H1 (cell line): Measurements from ENCODE around the gene MCM5. TPM values are rescaled to one million over a fixed set of nuclear protein-coding genes. Genes with fewer than 3 reads are reported as not detected.
A peak's percentile ranks its signal among the peaks of the same experiment; 100 is the strongest.

Experiments
- CTCF ChIA-PET: fragments of 300-600 bp; sonication (Branson Sonifier 250); formaldehyde crosslinking; loops from one replicate; lab custom pipeline; 2021; ENCODE audit not compliant: partially characterized antibody; lab: Charles Lee
- POLR2A ChIA-PET: fragments of 300-600 bp; sonication (Branson Sonifier 250); formaldehyde crosslinking; loops from one replicate; lab custom pipeline; 2021; ENCODE audit warnings: inconsistent platforms; ENCODE audit not compliant: partially characterized antibody; lab: Charles Lee
- DNase-seq, 2 experiments: peaks; one replicate each; pipeline versions ENCODE4 v3.0.0 to v3.0.0-alpha.2; 2010 to 2022; ENCODE audit warnings: low spot score in 2 of 2, low read depth in 1 of 2, mixed read lengths in 1 of 2
- FAIRE-seq: peaks from 2 replicates; lab custom pipeline; 2011; peaks lifted over from hg19 to GRCh38; lab: Jason Lieb, UNC
- H2AFZ ChIP-seq: 2 replicates; pipeline ENCODE4 v1.8.1; 2012; ENCODE audit warnings: low read length, inconsistent platforms
- H2AK5ac ChIP-seq: 2 replicates; pipeline ENCODE4 v1.6.1; 2013; ENCODE audit warnings: low read depth, low read length
- H2BK120ac ChIP-seq: replicated peaks from 2 replicates; pipeline ENCODE3; 2013; ENCODE audit warnings: low read depth, low read length, inconsistent platforms
- H2BK12ac ChIP-seq: 2 replicates; pipeline ENCODE4 v1.6.1; 2013; ENCODE audit warnings: low read depth, low read length
- H2BK15ac ChIP-seq: 2 replicates; pipeline ENCODE4 v1.6.1; 2013; ENCODE audit warnings: low read length
- H2BK20ac ChIP-seq: 2 replicates; pipeline ENCODE4 v1.6.1; 2013; ENCODE audit warnings: low read length
- H2BK5ac ChIP-seq: 2 replicates; pipeline ENCODE4 v1.6.1; 2013; ENCODE audit warnings: low read depth, low read length
- H3K14ac ChIP-seq: 2 replicates; pipeline ENCODE4 v1.6.1; 2013; ENCODE audit warnings: inconsistent platforms; ENCODE audit not compliant: insufficient read length
- H3K18ac ChIP-seq: 2 replicates; pipeline ENCODE4 v1.6.1; 2013; ENCODE audit warnings: low read length; ENCODE audit errors: extremely low read depth
- H3K23ac ChIP-seq: 2 replicates; pipeline ENCODE4 v1.6.1; 2013; ENCODE audit warnings: inconsistent platforms; ENCODE audit not compliant: insufficient read length
- H3K23me2 ChIP-seq: 2 replicates; pipeline ENCODE4 v1.6.1; 2013; ENCODE audit warnings: low read depth, low read length
- H3K27ac ChIP-seq: 2 replicates; pipeline ENCODE4 v1.6.1; 2011; ENCODE audit warnings: low read depth, low read length, inconsistent platforms
- H3K27me3 ChIP-seq, 4 experiments: replicated peaks in 1 of 4; 1 replicate in 1 of 4; 2 replicates in 3 of 4; pipeline versions ENCODE4 v1.6.1 to v1.8.1; 2011 to 2013; ENCODE audit warnings: low read length in 3 of 4, mild to moderate bottlenecking in 3 of 4, inconsistent platforms in 2 of 4, mixed read lengths in 2 of 4, moderate library complexity in 1 of 4; ENCODE audit not compliant: control insufficient read depth in 3 of 4, insufficient read depth in 3 of 4; ENCODE audit errors: extremely low read depth in 1 of 4
- H3K36me3 ChIP-seq, 4 experiments: 2 replicates each; pipeline versions ENCODE4 v1.6.1 to v1.8.1; 2011 to 2013; ENCODE audit warnings: mild to moderate bottlenecking in 4 of 4, low read length in 3 of 4, moderate library complexity in 2 of 4, control low read depth in 1 of 4, inconsistent platforms in 1 of 4; ENCODE audit not compliant: insufficient read depth in 4 of 4, control insufficient read depth in 2 of 4
- H3K4ac ChIP-seq: replicated peaks from 2 replicates; pipeline ENCODE3; 2013; ENCODE audit warnings: low read length, low read depth, mixed read lengths, inconsistent platforms; ENCODE audit not compliant: insufficient read length
- H3K4me1 ChIP-seq, 4 experiments: replicated peaks in 1 of 4; 1 replicate in 1 of 4; 2 replicates in 3 of 4; pipeline versions ENCODE4 v1.6.1 to v1.8.1; 2011 to 2013; ENCODE audit warnings: low read length in 3 of 4, inconsistent platforms in 2 of 4, mixed read lengths in 1 of 4; ENCODE audit not compliant: insufficient read depth in 4 of 4, control insufficient read depth in 3 of 4
- H3K4me2 ChIP-seq, 2 experiments: 2 replicates each; pipeline versions ENCODE4 v1.6.1 to v1.8.1; 2011 to 2013; ENCODE audit warnings: low read depth in 2 of 2, low read length in 2 of 2, control low read depth in 1 of 2, inconsistent platforms in 1 of 2, mild to moderate bottlenecking in 1 of 2; ENCODE audit not compliant: insufficient read depth in 1 of 2
- H3K4me3 ChIP-seq, 4 experiments: fragments of 200-600, 300-600 bp in 1 of 4; sonication (generic), shearing (Covaris generic), sonication (Bioruptor Twin) in 1 of 4; 2 replicates each; pipeline versions ENCODE4 v1.5.1 to v1.8.1; 2011 to 2016; ENCODE audit warnings: low read length in 4 of 4, low read depth in 3 of 4, control low read depth in 2 of 4, inconsistent platforms in 2 of 4, mild to moderate bottlenecking in 2 of 4, mixed read lengths in 1 of 4, moderate library complexity in 1 of 4; ENCODE audit not compliant: insufficient read depth in 2 of 4; ENCODE audit errors: extremely low read depth in 1 of 4
- H3K56ac ChIP-seq: replicated peaks from 2 replicates; pipeline ENCODE3; 2013; ENCODE audit warnings: low read depth, mild to moderate bottlenecking, mixed read lengths, low read length, inconsistent platforms; ENCODE audit not compliant: insufficient read length
- H3K79me1 ChIP-seq: 2 replicates; pipeline ENCODE4 v1.6.1; 2013; ENCODE audit warnings: low read depth, low read length, control low read depth
- H3K79me2 ChIP-seq, 2 experiments: 2 replicates each; pipeline versions ENCODE4 v1.6.1 to v1.8.1; 2012 to 2013; ENCODE audit warnings: low read length in 2 of 2, mild to moderate bottlenecking in 2 of 2, inconsistent platforms in 1 of 2; ENCODE audit not compliant: insufficient read depth in 2 of 2, control insufficient read depth in 1 of 2
- H3K9ac ChIP-seq, 4 experiments: replicated peaks in 1 of 4; 1 replicate in 1 of 4; 2 replicates in 3 of 4; pipeline versions ENCODE4 v1.6.1 to v1.8.1; 2011 to 2013; ENCODE audit warnings: low read depth in 3 of 4, low read length in 3 of 4, control low read depth in 2 of 4, mild to moderate bottlenecking in 2 of 4, moderate library complexity in 2 of 4, inconsistent platforms in 1 of 4; ENCODE audit errors: extremely low read depth in 1 of 4
- H3K9me3 ChIP-seq, 2 experiments: 2 replicates each; pipeline versions ENCODE4 v1.6.1 to v1.8.1; 2012 to 2013; ENCODE audit warnings: mild to moderate bottlenecking in 2 of 2, moderate library complexity in 2 of 2, control low read depth in 1 of 2, inconsistent platforms in 1 of 2, low read depth in 1 of 2, low read length in 1 of 2, mixed read lengths in 1 of 2; ENCODE audit not compliant: insufficient read depth in 2 of 2
- H4K20me1 ChIP-seq, 2 experiments: replicated peaks in 1 of 2; 2 replicates each; pipeline versions ENCODE3 to v1.8.1; 2011 to 2013; ENCODE audit warnings: inconsistent platforms in 2 of 2, low read length in 2 of 2, mild to moderate bottlenecking in 1 of 2; ENCODE audit not compliant: insufficient read depth in 2 of 2, control insufficient read depth in 1 of 2
- H4K5ac ChIP-seq: 2 replicates; pipeline ENCODE4 v1.6.1; 2013; ENCODE audit warnings: low read length, low read depth, mixed read lengths, inconsistent platforms; ENCODE audit not compliant: insufficient read length
- H4K8ac ChIP-seq: 2 replicates; pipeline ENCODE4 v1.8.0; 2013; ENCODE audit warnings: mild to moderate bottlenecking, moderate library complexity, low read length, inconsistent platforms; ENCODE audit not compliant: insufficient read depth; ENCODE audit errors: extremely low read depth
- H4K91ac ChIP-seq: replicated peaks from 2 replicates; pipeline ENCODE3; 2013; ENCODE audit warnings: low read length, mixed read lengths, inconsistent platforms; ENCODE audit not compliant: insufficient read length
- KDM4A ChIP-seq: IDR thresholded peaks from one replicate; pipeline ENCODE4 v1.7.1; 2012; ENCODE audit warnings: low read depth, mild to moderate bottlenecking, moderate library complexity, low read length, inconsistent platforms; ENCODE audit not compliant: severe bottlenecking
- WGBS, 2 experiments: shearing (Covaris generic) in 1 of 2; methylation state at CpG; one replicate each; pipeline versions ENCODE4 v1.1.6 to v1.1.7; 2013 to 2015; ENCODE audit warnings: low lambda C conversion rate in 2 of 2, mixed read lengths in 2 of 2, inconsistent platforms in 1 of 2, low coverage in 1 of 2, missing lambda C conversion rate in 1 of 2; ENCODE audit not compliant: insufficient replicate concordance in 2 of 2, insufficient coverage in 1 of 2, insufficient read length in 1 of 2; ENCODE audit errors: extremely low coverage in 1 of 2, missing lambda C conversion rate in 1 of 2; 5-methylcytosine and 5-hydroxymethylcytosine counted together
- polyA plus RNA-seq, 7 experiments: library from polyadenylated mRNA; depleted of rRNA in 3 of 7; stranded (reverse) in 5 of 7; unstranded in 2 of 7; fragments of >200 nt in 5 of 7; fragments of 200-250 nt in 2 of 7; gene quantifications; 1 replicate in 5 of 7; 2 replicates in 1 of 7; 4 replicates in 1 of 7; pipeline versions ENCODE4 v1.2.1 to v1.2.3, GENCODE V29; 2011 to 2013; ENCODE audit warnings: missing spikeins in 2 of 7, mixed read lengths in 2 of 7
- total RNA-seq: library from RNA; stranded (reverse); fragmentation: NEBNext Ultra II Directional; extraction: Animal tissue kit (Norgen Biotek cat#: 25700); gene quantifications from 2 replicates; pipeline ENCODE4 v1.2.1, GENCODE V29; 2021

MCM5 gene
- total and polyA plus RNA-seq, 2 of the 8 experiments (the other 6 are each of a cell fraction or from before 2014, with no cell fraction given): 210 to 305 TPM

GRCh38 chr22:35462498-35463230 is 62.7 kb downstream of the MCM5 start:
- H3K4me3 ChIP-seq: no peak overlapping the region
- POLR2A ChIA-PET: interaction anchor here (1.1 kb wide), 1 partner anchor 166 kb away, joined by 3 read pairs; no protein-coding TSS in a partner anchor
- H3K23me2 ChIP-seq: peaks cover 7% of the 10 kb centered on the region; the same call in 1 of the 2 replicates
- H3K4ac ChIP-seq: no peak overlapping the region
- CTCF ChIA-PET: interaction anchor here (0.7 kb wide), 1 partner anchor 8 kb away, joined by 3 read pairs; no protein-coding TSS in a partner anchor
- DNase-seq: no peak
- no peak overlapping the region for H3K4me2 ChIP-seq
- H2BK12ac ChIP-seq: no peak overlapping the region
- H2BK20ac ChIP-seq: no peak overlapping the region
- no peak overlapping the region for H4K5ac ChIP-seq
- no peaks in the 10 kb centered on the region for H3K36me3 ChIP-seq
- H4K8ac ChIP-seq: no peak overlapping the region
- H3K14ac ChIP-seq: no peak overlapping the region
- TF ChIP-seq KDM4A: no peak
- H3K23ac ChIP-seq: no peak overlapping the region
- no peak overlapping the region for H3K9ac ChIP-seq
- no peak overlapping the region for H3K18ac ChIP-seq
- H4K91ac ChIP-seq: no peak overlapping the region
- H3K79me2 ChIP-seq: no peaks in the 10 kb centered on the region
- H2BK5ac ChIP-seq: no peak overlapping the region
- no peak overlapping the region for H2BK15ac ChIP-seq
- H2AFZ ChIP-seq: no peak overlapping the region
- H3K79me1 ChIP-seq: no peaks in the 10 kb centered on the region
- no peak overlapping the region for H2BK120ac ChIP-seq
- no peak overlapping the region for H3K27ac ChIP-seq
- WGBS, 2 experiments: 86% methylated on average over 8 of the region's 9 CpGs; no CpG with 5 or more reads in 1 of the 2 experiments
- no peak overlapping the region for H2AK5ac ChIP-seq
- H4K20me1 ChIP-seq: peaks cover 0 to 4% of the 10 kb centered on the region in 2 experiments
- no peaks in the 10 kb centered on the region for H3K27me3 ChIP-seq
- no peaks in the 10 kb centered on the region for H3K9me3 ChIP-seq
- peak overlapping the region; percentile 62 for H3K56ac ChIP-seq
- FAIRE-seq: no peak
- peaks cover 6 to 13% (median 10%) of the 10 kb centered on the region in 4 experiments for H3K4me1 ChIP-seq
